SK-N-SH (cell line): ENCODE data around the gene SASH1. TPM values are rescaled to one million over a fixed set of nuclear protein-coding genes. Genes with fewer than 3 reads are reported as not detected.
A peak's percentile ranks its signal among the peaks of the same experiment; 100 is the strongest.

Source experiments
- CTCF ChIA-PET: fragments of 300-600, 350-600 bp; formaldehyde crosslinking; extraction: SDS; loops from one replicate; lab custom pipeline; 2021; lab: Yijun Ruan, JAX
- POLR2A ChIA-PET: fragments of 350-600 bp; sonication (Branson Sonifier 250); formaldehyde crosslinking; extraction: SDS; loops from one replicate; lab custom pipeline; 2020; ENCODE audit warnings: antibody characterized with exemption, inconsistent platforms; lab: Yijun Ruan, JAX
- DNase-seq: peaks from one replicate; pipeline ENCODE4 v3.0.0; 2012
- H2AFZ ChIP-seq: fragments of 200-600 bp; sonication (generic); 2 replicates; pipeline ENCODE4 v1.8.1; 2016; ENCODE audit warnings: antibody characterized with exemption, mild to moderate bottlenecking, low read depth
- H3F3A ChIP-seq: fragments of 200-600 bp; sonication (generic); replicated peaks from 2 replicates; pipeline ENCODE3; 2016; ENCODE audit warnings: antibody characterized with exemption, mild to moderate bottlenecking; ENCODE audit not compliant: insufficient read depth
- H3K27ac ChIP-seq, 2 experiments: fragments of 200-500 bp in 1 of 2; fragments of 200-600 bp in 1 of 2; sonication (Bioruptor generic) in 1 of 2; sonication (generic), shearing (Covaris generic) in 1 of 2; 2 replicates each; pipeline versions ENCODE4 v1.5.1 to v1.6.1; 2014 to 2016; ENCODE audit warnings: low read depth in 2 of 2, inconsistent platforms in 1 of 2, low read length in 1 of 2, mild to moderate bottlenecking in 1 of 2, mixed read lengths in 1 of 2
- H3K27me3 ChIP-seq: fragments of 200-600 bp; sonication (generic), shearing (Covaris generic); 2 replicates; pipeline ENCODE4 v1.6.1; 2016; ENCODE audit warnings: mixed run types; ENCODE audit not compliant: insufficient read depth
- H3K36me3 ChIP-seq, 2 experiments: fragments of 200-500 bp in 1 of 2; fragments of 200-600 bp in 1 of 2; sonication (Bioruptor generic) in 1 of 2; sonication (generic) in 1 of 2; replicated peaks in 1 of 2; 2 replicates each; pipeline versions ENCODE3 to v1.5.1; 2014 to 2016; ENCODE audit warnings: low read length in 1 of 2, mild to moderate bottlenecking in 1 of 2; ENCODE audit not compliant: insufficient read depth in 2 of 2, control insufficient read depth in 1 of 2
- H3K4me1 ChIP-seq, 2 experiments: fragments of 200-500 bp in 1 of 2; fragments of 200-600 bp in 1 of 2; sonication (Bioruptor generic) in 1 of 2; sonication (generic), shearing (Covaris generic) in 1 of 2; 2 replicates each; pipeline versions ENCODE4 v1.5.1 to v1.6.1; 2014 to 2016; ENCODE audit warnings: low read depth in 1 of 2, low read length in 1 of 2, mixed run types in 1 of 2; ENCODE audit not compliant: insufficient read depth in 2 of 2, control insufficient read depth in 1 of 2
- H3K4me2 ChIP-seq: fragments of 200-600 bp; sonication (generic), shearing (Covaris generic); 2 replicates; pipeline ENCODE4 v1.6.1; 2017; ENCODE audit warnings: mixed run types
- H3K4me3 ChIP-seq, 2 experiments: fragments of 200-500 bp in 1 of 2; fragments of 200-600 bp in 1 of 2; sonication (Bioruptor generic) in 1 of 2; sonication (generic), shearing (Covaris generic) in 1 of 2; 2 replicates each; pipeline versions ENCODE4 v1.5.1 to v1.8.1; 2014 to 2016; ENCODE audit warnings: low read depth in 2 of 2, inconsistent platforms in 1 of 2, low read length in 1 of 2, mild to moderate bottlenecking in 1 of 2, mixed read lengths in 1 of 2, moderate library complexity in 1 of 2
- H3K79me2 ChIP-seq: fragments of 200-600 bp; sonication (generic); 2 replicates; pipeline ENCODE4 v1.8.1; 2017; ENCODE audit warnings: mild to moderate bottlenecking; ENCODE audit not compliant: insufficient read depth
- H3K9ac ChIP-seq: fragments of 200-600 bp; sonication (generic); 2 replicates; pipeline ENCODE4 v1.6.1; 2017; ENCODE audit warnings: mixed run types
- H3K9me2 ChIP-seq: fragments of 200-600 bp; sonication (generic); 2 replicates; pipeline ENCODE4 v1.6.1; 2017; ENCODE audit warnings: mixed run types
- H3K9me3 ChIP-seq: fragments of 200-600 bp; sonication (generic); 2 replicates; pipeline ENCODE4 v1.6.1; 2017; ENCODE audit warnings: mixed run types, mild to moderate bottlenecking, moderate library complexity
- H4K20me1 ChIP-seq: fragments of 200-600 bp; sonication (generic); 2 replicates; pipeline ENCODE4 v1.6.1; 2017; ENCODE audit warnings: mild to moderate bottlenecking, mixed run types; ENCODE audit not compliant: insufficient read depth
- CHD2 ChIP-seq: fragments of 150-350 bp; IDR thresholded peaks from 2 replicates; pipeline ENCODE4 v1.6.1; 2018; ENCODE audit warnings: low read length; ENCODE audit not compliant: partially characterized antibody
- FOXM1 ChIP-seq: IDR thresholded peaks from 2 replicates; pipeline ENCODE4 v1.4.0; 2012; ENCODE audit warnings: low read depth, mild to moderate bottlenecking
- JUND ChIP-seq: IDR thresholded peaks from 2 replicates; pipeline ENCODE4 v1.4.0; 2012
- MXI1 ChIP-seq: IDR thresholded peaks from 2 replicates; pipeline ENCODE4 v1.6.1; 2012; ENCODE audit warnings: mild to moderate bottlenecking, low read depth, low read length, improper control_type of control experiment
- NFIC ChIP-seq: IDR thresholded peaks from 2 replicates; pipeline ENCODE4 v1.4.0; 2012; ENCODE audit warnings: borderline replicate concordance
- RAD21 ChIP-seq: IDR thresholded peaks from 2 replicates; pipeline ENCODE4 v1.6.1; 2012; ENCODE audit warnings: mild to moderate bottlenecking, low read length
- SIN3A ChIP-seq: IDR thresholded peaks from 2 replicates; pipeline ENCODE4 v1.6.1; 2012; ENCODE audit warnings: low read depth, mild to moderate bottlenecking, low read length, moderate library complexity, borderline replicate concordance
- TAF1 ChIP-seq: IDR thresholded peaks from 2 replicates; pipeline ENCODE4 v1.6.1; 2012; ENCODE audit warnings: low read depth, mild to moderate bottlenecking, low read length, moderate library complexity, borderline replicate concordance
- TEAD4 ChIP-seq: IDR thresholded peaks from 2 replicates; pipeline ENCODE4 v1.4.0; 2012; ENCODE audit warnings: mild to moderate bottlenecking, borderline replicate concordance; ENCODE audit not compliant: insufficient read depth
- WGBS: methylation state at CpG from one replicate; pipeline ENCODE4 v1.1.6; 2017; ENCODE audit warnings: low lambda C conversion rate; 5-methylcytosine and 5-hydroxymethylcytosine counted together
- polyA plus RNA-seq, 3 experiments: library from polyadenylated mRNA; depleted of rRNA; stranded (reverse); fragments of >200 nt; gene quantifications; 2 replicates each; pipeline ENCODE4 v1.2.3, GENCODE V29; 2012
- TF ChIP-seq, protein P1 (sequence below): IDR thresholded peaks from 2 replicates; pipeline ENCODE4 v1.6.1; 2012; ENCODE audit warnings: mild to moderate bottlenecking, low read depth, low read length, moderate library complexity
- TF ChIP-seq, protein P2 (sequence below): fragments of 200-600 bp; sonication (generic); IDR thresholded peaks from 2 replicates; pipeline ENCODE4 v1.6.1; 2017; ENCODE audit warnings: antibody characterized with exemption, mild to moderate bottlenecking, moderate library complexity
- TF ChIP-seq, protein P3 (sequence below): fragments of 150-350 bp; IDR thresholded peaks from 2 replicates; pipeline ENCODE4 v1.6.1; 2017; ENCODE audit warnings: antibody characterized with exemption, low read length, low read depth, borderline replicate concordance
- TF ChIP-seq, protein P4 (sequence below): IDR thresholded peaks from 2 replicates; pipeline ENCODE4 v1.4.0; 2012; ENCODE audit warnings: low read depth, borderline replicate concordance
- TF ChIP-seq, protein P5 (sequence below): IDR thresholded peaks from 2 replicates; pipeline ENCODE4; 2012
- TF ChIP-seq, protein P6 (sequence below): IDR thresholded peaks from 2 replicates; pipeline ENCODE4 v1.4.0; 2012; ENCODE audit warnings: low read depth

The SASH1 gene
- polyA plus RNA-seq, 1 of the 3 experiments (the other 2 are of a cell fraction): 19.8 TPM

DNA sequence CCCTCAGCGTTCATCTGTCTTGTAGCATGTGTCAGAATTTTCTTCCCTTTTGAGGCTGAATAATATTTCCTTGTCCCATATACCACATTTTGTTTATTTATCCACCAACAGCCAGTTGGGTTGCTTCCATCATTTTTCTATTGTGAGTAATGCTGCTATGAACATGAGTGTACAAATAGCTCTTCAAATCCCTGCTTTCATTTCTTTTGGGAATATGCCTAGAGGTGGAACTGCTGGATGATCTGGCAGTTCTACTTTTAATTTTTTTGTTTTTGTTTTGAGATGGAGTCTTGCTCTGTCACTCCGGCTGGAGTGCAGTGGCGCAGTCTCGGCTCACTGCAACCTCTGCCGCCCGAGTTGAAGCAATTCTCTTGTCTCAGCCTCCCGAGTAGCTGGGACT is 64.7 kb downstream of the SASH1 start (continued):
- TF ChIP-seq, protein P1, sequence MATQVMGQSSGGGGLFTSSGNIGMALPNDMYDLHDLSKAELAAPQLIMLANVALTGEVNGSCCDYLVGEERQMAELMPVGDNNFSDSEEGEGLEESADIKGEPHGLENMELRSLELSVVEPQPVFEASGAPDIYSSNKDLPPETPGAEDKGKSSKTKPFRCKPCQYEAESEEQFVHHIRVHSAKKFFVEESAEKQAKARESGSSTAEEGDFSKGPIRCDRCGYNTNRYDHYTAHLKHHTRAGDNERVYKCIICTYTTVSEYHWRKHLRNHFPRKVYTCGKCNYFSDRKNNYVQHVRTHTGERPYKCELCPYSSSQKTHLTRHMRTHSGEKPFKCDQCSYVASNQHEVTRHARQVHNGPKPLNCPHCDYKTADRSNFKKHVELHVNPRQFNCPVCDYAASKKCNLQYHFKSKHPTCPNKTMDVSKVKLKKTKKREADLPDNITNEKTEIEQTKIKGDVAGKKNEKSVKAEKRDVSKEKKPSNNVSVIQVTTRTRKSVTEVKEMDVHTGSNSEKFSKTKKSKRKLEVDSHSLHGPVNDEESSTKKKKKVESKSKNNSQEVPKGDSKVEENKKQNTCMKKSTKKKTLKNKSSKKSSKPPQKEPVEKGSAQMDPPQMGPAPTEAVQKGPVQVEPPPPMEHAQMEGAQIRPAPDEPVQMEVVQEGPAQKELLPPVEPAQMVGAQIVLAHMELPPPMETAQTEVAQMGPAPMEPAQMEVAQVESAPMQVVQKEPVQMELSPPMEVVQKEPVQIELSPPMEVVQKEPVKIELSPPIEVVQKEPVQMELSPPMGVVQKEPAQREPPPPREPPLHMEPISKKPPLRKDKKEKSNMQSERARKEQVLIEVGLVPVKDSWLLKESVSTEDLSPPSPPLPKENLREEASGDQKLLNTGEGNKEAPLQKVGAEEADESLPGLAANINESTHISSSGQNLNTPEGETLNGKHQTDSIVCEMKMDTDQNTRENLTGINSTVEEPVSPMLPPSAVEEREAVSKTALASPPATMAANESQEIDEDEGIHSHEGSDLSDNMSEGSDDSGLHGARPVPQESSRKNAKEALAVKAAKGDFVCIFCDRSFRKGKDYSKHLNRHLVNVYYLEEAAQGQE: no peak
- TF ChIP-seq FOXM1: no peak
- TF ChIP-seq, protein P2, sequence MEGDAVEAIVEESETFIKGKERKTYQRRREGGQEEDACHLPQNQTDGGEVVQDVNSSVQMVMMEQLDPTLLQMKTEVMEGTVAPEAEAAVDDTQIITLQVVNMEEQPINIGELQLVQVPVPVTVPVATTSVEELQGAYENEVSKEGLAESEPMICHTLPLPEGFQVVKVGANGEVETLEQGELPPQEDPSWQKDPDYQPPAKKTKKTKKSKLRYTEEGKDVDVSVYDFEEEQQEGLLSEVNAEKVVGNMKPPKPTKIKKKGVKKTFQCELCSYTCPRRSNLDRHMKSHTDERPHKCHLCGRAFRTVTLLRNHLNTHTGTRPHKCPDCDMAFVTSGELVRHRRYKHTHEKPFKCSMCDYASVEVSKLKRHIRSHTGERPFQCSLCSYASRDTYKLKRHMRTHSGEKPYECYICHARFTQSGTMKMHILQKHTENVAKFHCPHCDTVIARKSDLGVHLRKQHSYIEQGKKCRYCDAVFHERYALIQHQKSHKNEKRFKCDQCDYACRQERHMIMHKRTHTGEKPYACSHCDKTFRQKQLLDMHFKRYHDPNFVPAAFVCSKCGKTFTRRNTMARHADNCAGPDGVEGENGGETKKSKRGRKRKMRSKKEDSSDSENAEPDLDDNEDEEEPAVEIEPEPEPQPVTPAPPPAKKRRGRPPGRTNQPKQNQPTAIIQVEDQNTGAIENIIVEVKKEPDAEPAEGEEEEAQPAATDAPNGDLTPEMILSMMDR: no peak
- TF ChIP-seq CHD2: no peak
- TF ChIP-seq, protein P3, sequence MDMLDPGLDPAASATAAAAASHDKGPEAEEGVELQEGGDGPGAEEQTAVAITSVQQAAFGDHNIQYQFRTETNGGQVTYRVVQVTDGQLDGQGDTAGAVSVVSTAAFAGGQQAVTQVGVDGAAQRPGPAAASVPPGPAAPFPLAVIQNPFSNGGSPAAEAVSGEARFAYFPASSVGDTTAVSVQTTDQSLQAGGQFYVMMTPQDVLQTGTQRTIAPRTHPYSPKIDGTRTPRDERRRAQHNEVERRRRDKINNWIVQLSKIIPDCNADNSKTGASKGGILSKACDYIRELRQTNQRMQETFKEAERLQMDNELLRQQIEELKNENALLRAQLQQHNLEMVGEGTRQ: no peak
- peak; percentile 73 for TF ChIP-seq NFIC
- peak; percentile 33; the same call in 1 of the 2 replicates for TF ChIP-seq TEAD4
- TF ChIP-seq, protein P4, sequence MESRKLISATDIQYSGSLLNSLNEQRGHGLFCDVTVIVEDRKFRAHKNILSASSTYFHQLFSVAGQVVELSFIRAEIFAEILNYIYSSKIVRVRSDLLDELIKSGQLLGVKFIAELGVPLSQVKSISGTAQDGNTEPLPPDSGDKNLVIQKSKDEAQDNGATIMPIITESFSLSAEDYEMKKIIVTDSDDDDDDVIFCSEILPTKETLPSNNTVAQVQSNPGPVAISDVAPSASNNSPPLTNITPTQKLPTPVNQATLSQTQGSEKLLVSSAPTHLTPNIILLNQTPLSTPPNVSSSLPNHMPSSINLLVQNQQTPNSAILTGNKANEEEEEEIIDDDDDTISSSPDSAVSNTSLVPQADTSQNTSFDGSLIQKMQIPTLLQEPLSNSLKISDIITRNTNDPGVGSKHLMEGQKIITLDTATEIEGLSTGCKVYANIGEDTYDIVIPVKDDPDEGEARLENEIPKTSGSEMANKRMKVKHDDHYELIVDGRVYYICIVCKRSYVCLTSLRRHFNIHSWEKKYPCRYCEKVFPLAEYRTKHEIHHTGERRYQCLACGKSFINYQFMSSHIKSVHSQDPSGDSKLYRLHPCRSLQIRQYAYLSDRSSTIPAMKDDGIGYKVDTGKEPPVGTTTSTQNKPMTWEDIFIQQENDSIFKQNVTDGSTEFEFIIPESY: no peak

DNA sequence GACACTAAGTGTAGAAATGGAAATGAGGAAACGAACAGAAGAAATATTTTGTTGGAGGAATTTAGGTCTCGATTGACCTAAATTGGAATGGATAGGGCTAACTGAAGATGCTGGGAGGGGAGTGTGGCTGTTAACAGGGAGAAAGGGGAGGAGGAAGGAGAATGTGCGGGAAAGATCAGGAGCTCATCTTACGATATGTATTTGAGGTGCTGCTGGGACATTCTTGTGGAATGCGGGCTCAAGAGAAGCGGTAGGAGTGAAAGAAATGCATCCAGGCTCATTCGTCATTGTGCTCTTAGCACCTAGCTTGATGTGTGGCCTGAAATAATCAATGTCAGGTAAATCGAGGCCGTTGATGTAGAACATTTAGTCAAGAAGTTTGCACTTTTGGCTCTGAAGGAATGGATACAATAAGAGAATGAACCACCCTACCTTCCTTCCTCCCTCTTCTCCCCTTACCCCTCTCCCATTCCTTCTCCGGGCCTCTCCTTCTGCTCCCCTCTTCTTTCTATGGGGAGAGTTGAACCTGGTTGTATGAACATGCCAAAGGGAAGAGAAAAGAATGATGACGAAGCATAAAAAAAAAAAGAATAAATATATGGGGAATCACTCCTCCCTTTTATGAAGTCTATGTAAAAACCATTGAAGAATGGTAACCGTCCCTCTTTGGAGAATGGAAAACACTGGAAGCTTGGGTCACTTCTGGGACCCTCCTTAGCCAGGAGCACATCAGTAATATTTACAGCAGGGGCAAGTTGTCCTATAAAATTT is 70.9 kb downstream of the SASH1 start:
- H4K20me1 ChIP-seq: no peaks in the 10 kb centered on the region
- H3F3A ChIP-seq: peaks cover 12% of the 10 kb centered on the region
- peaks cover 87% of the 10 kb centered on the region for H3K79me2 ChIP-seq
- no peak overlapping the region for H3K9ac ChIP-seq
- H2AFZ ChIP-seq: no peak overlapping the region
- H3K27me3 ChIP-seq: no peaks in the 10 kb centered on the region
- H3K4me3 ChIP-seq: no peak overlapping the region
- H3K9me2 ChIP-seq: no peaks in the 10 kb centered on the region
- 61% methylated on average over 12 of the region's 12 CpGs for WGBS
- no peaks in the 10 kb centered on the region for H3K36me3 ChIP-seq
- ChIA-PET CTCF (no interaction called here), POLR2A (no interaction called here)
- peaks cover 0 to 13% of the 10 kb centered on the region in 2 experiments; a peak in 1 of 4 replicates for H3K4me1 ChIP-seq
- no peaks in the 10 kb centered on the region for H3K9me3 ChIP-seq
- H3K27ac ChIP-seq: peak overlapping the region in 1 of 2 experiments; percentile 63; a peak in 1 of 4 replicates
- DNase-seq: no peak
- H3K4me2 ChIP-seq: no peak overlapping the region
- TF ChIP-seq RAD21 (no peak), JUND (no peak), MXI1 (no peak), FOXM1 (no peak), TAF1 (no peak), SIN3A (no peak)
- TF ChIP-seq, protein P5, sequence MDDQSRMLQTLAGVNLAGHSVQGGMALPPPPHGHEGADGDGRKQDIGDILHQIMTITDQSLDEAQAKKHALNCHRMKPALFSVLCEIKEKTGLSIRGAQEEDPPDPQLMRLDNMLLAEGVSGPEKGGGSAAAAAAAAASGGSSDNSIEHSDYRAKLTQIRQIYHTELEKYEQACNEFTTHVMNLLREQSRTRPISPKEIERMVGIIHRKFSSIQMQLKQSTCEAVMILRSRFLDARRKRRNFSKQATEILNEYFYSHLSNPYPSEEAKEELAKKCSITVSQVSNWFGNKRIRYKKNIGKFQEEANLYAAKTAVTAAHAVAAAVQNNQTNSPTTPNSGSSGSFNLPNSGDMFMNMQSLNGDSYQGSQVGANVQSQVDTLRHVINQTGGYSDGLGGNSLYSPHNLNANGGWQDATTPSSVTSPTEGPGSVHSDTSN: no peak
- TF ChIP-seq, protein P3: no peak
- TF ChIP-seq, protein P2: no peak
- TF ChIP-seq, protein P6, sequence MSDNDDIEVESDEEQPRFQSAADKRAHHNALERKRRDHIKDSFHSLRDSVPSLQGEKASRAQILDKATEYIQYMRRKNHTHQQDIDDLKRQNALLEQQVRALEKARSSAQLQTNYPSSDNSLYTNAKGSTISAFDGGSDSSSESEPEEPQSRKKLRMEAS: no peak
